ENCODE measurements around the gene ITGA8.

The ITGA8 gene

DNA sequence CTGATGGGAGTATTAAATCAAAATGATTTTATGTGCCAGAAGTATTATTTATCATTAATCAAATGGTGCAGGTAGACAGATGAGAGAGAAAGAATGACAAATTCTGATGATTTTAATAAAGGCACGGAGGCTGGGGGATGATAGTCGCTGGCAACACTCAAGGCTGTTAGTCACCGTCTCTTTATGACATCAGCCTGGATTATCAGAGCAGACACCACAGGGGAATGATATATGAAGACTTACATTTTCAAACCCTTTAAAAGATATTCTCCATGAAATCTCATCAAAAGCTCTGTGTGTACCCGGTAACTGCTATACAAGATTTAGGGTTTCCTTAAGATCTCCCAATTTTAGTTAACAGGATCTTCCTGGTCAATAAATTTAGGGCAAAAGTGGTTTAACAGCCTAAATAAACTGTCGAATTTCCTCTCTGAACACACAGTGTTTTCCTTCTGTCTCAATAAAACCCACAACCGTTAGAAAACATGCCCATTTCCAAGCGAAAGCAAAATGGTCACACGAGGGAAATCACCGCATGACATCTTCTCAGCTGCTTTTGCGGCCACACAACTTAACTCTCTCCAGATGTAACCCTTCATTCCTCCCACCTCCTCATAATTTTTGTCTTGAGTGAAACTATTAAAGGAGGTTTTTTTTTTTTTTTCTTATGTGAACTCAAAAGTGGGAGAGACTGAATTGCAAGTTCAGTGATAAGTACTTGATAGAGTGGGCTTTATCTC is 215.5 kb downstream of the ITGA8 start:
- Histone ChIP-seq H3K4me3 (ENCODE audit: insufficient read depth, low read depth, low read length, poor library complexity, severe bottlenecking) (no peak overlapping the region), H3K36me3 (ENCODE audit: control insufficient read depth, insufficient read depth, low read length) (no peaks in the 10 kb centered on the region), H3K4me1 (ENCODE audit: control insufficient read depth, insufficient read depth, low read length, poor library complexity, severe bottlenecking) (no peaks in the 10 kb centered on the region), H3K27ac (ENCODE audit: insufficient read depth, low read length, poor library complexity, severe bottlenecking) (no peak overlapping the region), H3K27me3 (replicated peaks; ENCODE audit: control insufficient read depth, insufficient read depth, low read length, poor library complexity, severe bottlenecking) (peaks cover 4% of the 10 kb centered on the region), H3K9me3 (ENCODE audit: control insufficient read depth, low read length) (no peaks in the 10 kb centered on the region)
- no peak for DNase-seq

DNA sequence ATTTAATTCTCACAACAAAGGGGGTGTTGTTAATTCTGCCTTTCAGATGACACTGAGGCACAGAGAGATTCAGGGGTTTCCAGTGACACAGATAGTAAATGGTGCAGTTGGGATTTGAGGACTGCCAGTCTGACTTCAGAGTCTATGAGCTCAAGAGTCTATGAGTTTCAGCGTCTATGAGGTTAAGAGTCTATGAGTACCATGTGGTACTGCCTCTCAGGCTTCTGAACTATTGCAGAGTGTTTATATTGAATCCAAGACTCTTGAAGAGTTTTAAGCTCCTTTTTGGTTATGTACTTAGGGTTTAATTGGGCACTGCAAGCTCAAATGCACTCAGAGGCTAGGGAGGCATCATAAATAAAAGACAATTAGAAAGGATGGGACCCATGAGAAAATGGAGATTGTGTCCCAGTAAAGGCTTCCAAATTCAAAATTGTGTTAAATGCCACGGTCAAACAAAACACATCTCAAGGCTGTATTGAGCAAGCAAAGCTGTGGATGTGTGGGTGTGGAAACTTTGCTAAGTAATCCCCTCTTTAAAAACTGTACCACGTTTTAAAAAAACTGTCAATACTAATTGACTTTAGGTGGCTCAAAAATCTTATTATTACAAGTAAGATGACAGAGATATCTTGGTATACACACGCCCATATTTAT is 224.7 kb downstream of the ITGA8 start:
- Histone ChIP-seq H3K36me3 (ENCODE audit: control insufficient read depth, insufficient read depth, low read length) (no peaks in the 10 kb centered on the region), H3K27ac (ENCODE audit: insufficient read depth, low read length, poor library complexity, severe bottlenecking) (no peak overlapping the region), H3K27me3 (replicated peaks; ENCODE audit: control insufficient read depth, insufficient read depth, low read length, poor library complexity, severe bottlenecking) (no peaks in the 10 kb centered on the region), H3K4me3 (ENCODE audit: insufficient read depth, low read depth, low read length, poor library complexity, severe bottlenecking) (no peak overlapping the region), H3K9me3 (ENCODE audit: control insufficient read depth, low read length) (no peaks in the 10 kb centered on the region), H3K4me1 (ENCODE audit: control insufficient read depth, insufficient read depth, low read length, poor library complexity, severe bottlenecking) (no peaks in the 10 kb centered on the region)
- DNase-seq: no peak

DNA sequence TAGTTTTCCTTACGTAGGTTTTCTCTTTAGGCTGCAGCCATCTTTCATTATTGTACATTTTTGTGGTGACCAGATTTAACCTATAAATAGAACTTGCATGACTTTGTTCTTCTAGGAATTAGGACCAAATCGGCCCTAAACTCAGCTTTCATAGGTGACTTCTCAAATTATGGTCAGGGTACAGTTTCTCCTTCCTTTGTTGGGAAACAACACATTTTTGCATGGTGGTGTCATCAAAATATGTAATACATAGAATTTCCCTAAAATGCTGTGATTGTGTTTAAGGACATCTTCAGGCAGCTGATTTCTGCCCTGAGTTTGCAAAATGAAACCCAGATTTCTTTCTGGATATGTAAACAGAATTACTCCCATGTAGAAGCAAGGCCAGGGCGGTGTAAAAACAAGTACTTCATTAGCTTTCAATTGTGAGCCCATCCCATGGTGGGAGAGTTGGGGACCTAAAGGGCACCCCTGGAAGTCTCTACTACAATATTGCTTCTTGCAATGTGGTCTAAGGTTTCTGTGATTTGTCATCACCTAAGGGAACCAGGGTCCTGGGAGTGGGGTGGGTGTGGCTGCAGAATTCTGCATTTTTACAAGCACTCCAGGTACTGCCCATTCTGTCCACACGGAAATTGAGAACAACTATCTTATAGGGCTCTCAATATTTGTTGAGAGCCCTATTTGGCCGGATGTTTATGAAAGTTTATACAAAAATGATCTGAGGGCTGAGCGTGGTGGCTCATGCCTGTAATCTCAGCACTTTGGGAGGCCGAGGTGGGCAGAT is 227.7 kb downstream of the ITGA8 start:
- Histone ChIP-seq H3K27me3 (replicated peaks; ENCODE audit: control insufficient read depth, insufficient read depth, low read length, poor library complexity, severe bottlenecking) (no peaks in the 10 kb centered on the region), H3K4me1 (ENCODE audit: control insufficient read depth, insufficient read depth, low read length, poor library complexity, severe bottlenecking) (no peaks in the 10 kb centered on the region), H3K4me3 (ENCODE audit: insufficient read depth, low read depth, low read length, poor library complexity, severe bottlenecking) (no peak overlapping the region), H3K27ac (ENCODE audit: insufficient read depth, low read length, poor library complexity, severe bottlenecking) (no peak overlapping the region), H3K9me3 (ENCODE audit: control insufficient read depth, low read length) (no peaks in the 10 kb centered on the region), H3K36me3 (ENCODE audit: control insufficient read depth, insufficient read depth, low read length) (no peaks in the 10 kb centered on the region)
- no peak for DNase-seq

DNA sequence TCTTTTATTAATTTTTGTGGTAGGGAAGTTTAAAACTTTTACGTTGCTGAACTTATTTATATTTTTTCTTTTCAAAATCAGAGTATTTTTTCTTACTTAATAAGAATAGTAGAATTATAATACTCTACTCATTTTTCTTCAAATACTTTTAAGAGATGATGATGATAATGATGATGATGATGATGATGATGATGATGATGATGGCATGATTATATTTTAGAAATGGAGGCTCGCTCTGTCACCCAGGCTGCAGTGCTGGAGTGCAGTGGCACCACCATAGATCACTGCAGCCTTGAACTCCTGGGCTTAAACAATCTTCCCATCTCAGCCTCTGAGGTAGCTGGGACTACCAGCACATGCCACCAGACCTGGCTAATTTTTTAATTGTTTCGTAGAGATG is 230.3 kb downstream of the ITGA8 start:
- H3K27me3 ChIP-seq (replicated peaks; ENCODE audit: control insufficient read depth, insufficient read depth, low read length, poor library complexity, severe bottlenecking): no peaks in the 10 kb centered on the region
- H3K4me1 ChIP-seq (ENCODE audit: control insufficient read depth, insufficient read depth, low read length, poor library complexity, severe bottlenecking): no peaks in the 10 kb centered on the region
- H3K27ac ChIP-seq (ENCODE audit: insufficient read depth, low read length, poor library complexity, severe bottlenecking): no peak overlapping the region
- H3K9me3 ChIP-seq (ENCODE audit: control insufficient read depth, low read length): no peaks in the 10 kb centered on the region
- DNase-seq: no peak
- H3K36me3 ChIP-seq (ENCODE audit: control insufficient read depth, insufficient read depth, low read length): no peaks in the 10 kb centered on the region
- no peak overlapping the region for H3K4me3 ChIP-seq (ENCODE audit: insufficient read depth, low read depth, low read length, poor library complexity, severe bottlenecking)

DNA sequence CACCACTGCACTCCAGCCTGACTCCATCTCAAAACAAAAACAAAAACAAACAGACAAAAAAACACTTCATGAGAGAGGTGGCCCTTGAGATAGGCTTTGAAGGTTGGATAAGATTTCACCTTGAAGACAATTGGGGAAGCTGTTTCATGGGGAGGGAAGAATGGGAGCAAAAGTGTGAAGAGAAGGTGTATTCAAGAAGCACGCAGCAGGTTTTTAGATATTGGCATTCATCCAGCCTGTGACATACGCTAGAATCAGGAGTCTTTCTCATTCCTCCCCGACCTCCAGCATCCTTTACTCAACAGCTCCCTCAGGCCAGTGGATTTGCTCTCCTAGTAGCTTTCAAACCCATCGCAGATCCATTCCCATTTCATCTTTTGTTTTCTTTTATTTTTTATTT is 232.3 kb downstream of the ITGA8 start:
- no peak for DNase-seq
- Histone ChIP-seq H3K36me3 (ENCODE audit: control insufficient read depth, insufficient read depth, low read length) (no peaks in the 10 kb centered on the region), H3K27me3 (replicated peaks; ENCODE audit: control insufficient read depth, insufficient read depth, low read length, poor library complexity, severe bottlenecking) (no peaks in the 10 kb centered on the region), H3K27ac (ENCODE audit: insufficient read depth, low read length, poor library complexity, severe bottlenecking) (no peak overlapping the region), H3K4me3 (ENCODE audit: insufficient read depth, low read depth, low read length, poor library complexity, severe bottlenecking) (no peak overlapping the region), H3K4me1 (ENCODE audit: control insufficient read depth, insufficient read depth, low read length, poor library complexity, severe bottlenecking) (no peaks in the 10 kb centered on the region), H3K9me3 (ENCODE audit: control insufficient read depth, low read length) (no peaks in the 10 kb centered on the region)

DNA sequence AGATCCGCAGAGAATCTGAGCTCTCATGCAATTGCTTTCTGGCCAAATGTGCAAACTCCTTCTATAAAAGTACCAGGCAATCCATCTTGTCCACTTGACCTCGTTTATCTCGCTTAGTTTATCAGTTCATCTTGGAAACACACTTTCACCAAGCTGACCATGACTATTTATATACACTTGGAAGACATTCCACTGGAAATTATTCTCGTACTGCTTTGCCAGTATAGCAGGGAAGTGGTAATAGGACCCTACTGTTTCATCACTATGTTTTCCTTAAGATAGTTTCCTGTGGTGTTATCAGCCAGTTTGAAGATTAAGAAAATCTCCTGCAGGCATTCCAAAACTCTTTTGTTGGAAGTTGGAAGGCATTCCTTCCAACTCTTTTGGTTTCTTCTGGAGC is 233.3 kb downstream of the ITGA8 start:
- Histone ChIP-seq H3K9me3 (ENCODE audit: control insufficient read depth, low read length) (no peaks in the 10 kb centered on the region), H3K36me3 (ENCODE audit: control insufficient read depth, insufficient read depth, low read length) (no peaks in the 10 kb centered on the region), H3K27me3 (replicated peaks; ENCODE audit: control insufficient read depth, insufficient read depth, low read length, poor library complexity, severe bottlenecking) (peaks cover 5% of the 10 kb centered on the region), H3K27ac (ENCODE audit: insufficient read depth, low read length, poor library complexity, severe bottlenecking) (no peak overlapping the region), H3K4me3 (ENCODE audit: insufficient read depth, low read depth, low read length, poor library complexity, severe bottlenecking) (no peak overlapping the region), H3K4me1 (ENCODE audit: control insufficient read depth, insufficient read depth, low read length, poor library complexity, severe bottlenecking) (no peaks in the 10 kb centered on the region)
- no peak for DNase-seq

DNA sequence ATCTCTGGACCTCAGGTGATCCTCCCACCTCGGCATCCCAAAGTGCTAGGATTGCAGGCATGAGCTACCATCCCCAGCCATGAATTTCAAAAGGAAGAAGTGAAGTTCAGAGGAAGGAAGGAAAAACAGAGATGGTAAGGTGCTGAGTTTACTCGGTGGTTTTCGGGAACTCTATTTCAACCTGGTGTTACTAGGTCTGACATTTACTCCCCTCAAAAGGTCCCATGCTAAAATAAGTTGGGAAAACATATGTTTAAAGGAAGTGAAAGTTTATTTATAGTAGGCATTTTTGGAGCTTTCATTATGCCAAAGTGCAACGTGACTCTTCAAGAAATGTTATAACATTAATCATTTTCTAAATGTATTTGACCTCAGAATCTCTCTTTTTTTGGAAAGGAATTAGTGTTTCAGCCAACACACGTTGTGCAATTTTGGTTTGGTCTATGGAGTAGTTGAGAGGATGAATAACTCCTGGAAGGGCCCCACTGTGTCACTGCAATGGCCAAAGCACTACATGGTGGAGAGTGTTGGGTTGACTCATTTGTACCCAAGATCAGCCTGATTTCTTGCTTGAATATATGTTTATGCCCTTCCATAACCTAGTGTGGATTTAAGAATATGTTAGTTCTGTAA is 233.9 kb downstream of the ITGA8 start:
- H3K27me3 ChIP-seq (replicated peaks; ENCODE audit: control insufficient read depth, insufficient read depth, low read length, poor library complexity, severe bottlenecking): peaks cover 5% of the 10 kb centered on the region
- no peak for DNase-seq
- H3K4me1 ChIP-seq (ENCODE audit: control insufficient read depth, insufficient read depth, low read length, poor library complexity, severe bottlenecking): no peaks in the 10 kb centered on the region
- no peak overlapping the region for H3K27ac ChIP-seq (ENCODE audit: insufficient read depth, low read length, poor library complexity, severe bottlenecking)
- no peak overlapping the region for H3K4me3 ChIP-seq (ENCODE audit: insufficient read depth, low read depth, low read length, poor library complexity, severe bottlenecking)
- no peaks in the 10 kb centered on the region for H3K9me3 ChIP-seq (ENCODE audit: control insufficient read depth, low read length)
- H3K36me3 ChIP-seq (ENCODE audit: control insufficient read depth, insufficient read depth, low read length): no peaks in the 10 kb centered on the region

DNA sequence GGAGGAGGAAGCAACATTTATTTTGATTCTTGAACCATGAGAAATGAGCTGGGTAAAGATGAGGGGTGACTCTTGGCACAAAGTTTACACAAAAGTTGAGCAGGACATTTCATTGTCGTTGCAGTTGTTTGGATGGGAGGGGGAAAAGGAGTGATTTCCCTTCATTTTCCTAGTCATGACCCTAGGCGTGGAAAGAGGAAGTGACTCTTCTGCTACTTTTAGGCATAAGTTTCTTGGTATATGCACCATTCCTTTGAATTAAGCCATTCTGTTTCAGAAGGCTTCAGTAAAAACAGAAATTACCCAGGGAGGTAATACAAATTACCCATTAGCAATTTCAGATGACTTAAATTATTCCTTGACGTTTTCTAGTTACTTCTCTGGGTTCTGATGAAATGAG is 234.7 kb downstream of the ITGA8 start:
- Histone ChIP-seq H3K4me1 (ENCODE audit: control insufficient read depth, insufficient read depth, low read length, poor library complexity, severe bottlenecking) (no peaks in the 10 kb centered on the region), H3K4me3 (ENCODE audit: insufficient read depth, low read depth, low read length, poor library complexity, severe bottlenecking) (no peak overlapping the region), H3K36me3 (ENCODE audit: control insufficient read depth, insufficient read depth, low read length) (no peaks in the 10 kb centered on the region), H3K27ac (ENCODE audit: insufficient read depth, low read length, poor library complexity, severe bottlenecking) (no peak overlapping the region), H3K9me3 (ENCODE audit: control insufficient read depth, low read length) (no peaks in the 10 kb centered on the region), H3K27me3 (replicated peaks; ENCODE audit: control insufficient read depth, insufficient read depth, low read length, poor library complexity, severe bottlenecking) (peaks cover 5% of the 10 kb centered on the region)
- DNase-seq: no peak

DNA sequence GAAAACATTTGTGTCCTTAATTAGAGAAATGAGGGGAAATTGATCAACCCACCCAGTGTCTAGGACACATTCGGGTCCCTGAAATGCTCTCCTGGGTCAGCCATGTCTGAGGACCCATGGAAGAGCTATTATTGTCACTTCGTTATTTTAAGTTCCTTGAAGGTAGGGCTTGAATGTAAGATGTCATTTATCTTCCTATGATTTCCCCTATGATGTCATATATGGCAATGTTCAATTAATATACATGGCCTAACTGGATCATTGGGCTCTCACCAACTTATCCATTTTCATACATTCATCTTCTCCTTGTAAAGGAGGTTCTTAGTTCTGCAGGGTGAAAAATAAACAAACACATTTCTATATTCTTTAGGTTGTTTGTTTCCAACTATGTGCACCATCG is 235.6 kb downstream of the ITGA8 start:
- DNase-seq: no peak
- Histone ChIP-seq H3K4me1 (ENCODE audit: control insufficient read depth, insufficient read depth, low read length, poor library complexity, severe bottlenecking) (no peaks in the 10 kb centered on the region), H3K36me3 (ENCODE audit: control insufficient read depth, insufficient read depth, low read length) (no peaks in the 10 kb centered on the region), H3K27ac (ENCODE audit: insufficient read depth, low read length, poor library complexity, severe bottlenecking) (no peak overlapping the region), H3K27me3 (replicated peaks; ENCODE audit: control insufficient read depth, insufficient read depth, low read length, poor library complexity, severe bottlenecking) (peaks cover 5% of the 10 kb centered on the region), H3K4me3 (ENCODE audit: insufficient read depth, low read depth, low read length, poor library complexity, severe bottlenecking) (no peak overlapping the region), H3K9me3 (ENCODE audit: control insufficient read depth, low read length) (no peaks in the 10 kb centered on the region)
